IPS-18c (cell line): ENCODE data around the gene RBM39.
"Not testable (repeated sequence)": the region's sequence is repeated elsewhere in the genome, so short reads cannot be mapped to it uniquely, and the experiment has no call there.

ENCODE experiments used
- H3K4me3 ChIP-seq: 2 replicates; pipeline ENCODE4 v1.7.0; 2013; ENCODE audit warnings: low read depth, mild to moderate bottlenecking, low read length, moderate library complexity; ENCODE audit not compliant: insufficient read depth
- H3K9me3 ChIP-seq: one replicate; pipeline ENCODE4 v1.6.1; 2013; ENCODE audit warnings: mild to moderate bottlenecking, low read length, moderate library complexity; ENCODE audit not compliant: control insufficient read depth, insufficient read depth

The RBM39 gene

GRCh38 chr20:35700625-35701148, 41.4 kb downstream of the RBM39 start:
- Histone ChIP-seq H3K9me3 (no peaks in the 10 kb centered on the region), H3K4me3 (no peak overlapping the region)

GRCh38 chr20:35699957-35700624, 42.0 kb downstream of the RBM39 start:
- Histone ChIP-seq H3K4me3 (peak overlapping the region; percentile 100), H3K9me3 (no peaks in the 10 kb centered on the region)

GRCh38 chr20:35699127-35699956, 42.7 kb downstream of the RBM39 start, which contains the start of the genes NFS1 and ROMO1:
TSS of gene NFS1 (minus strand) at chr20:35699352. CDS start at chr20:35699288, 64 bp downstream.
TSS of gene ROMO1 (plus strand) at chr20:35699405. CDS start at chr20:35699633, 228 bp downstream.
- Histone ChIP-seq H3K4me3 (peak within 1 kb of the TSS; percentile 100), H3K9me3 (no peaks in the 10 kb centered on the region)

GRCh38 chr20:35698298-35699126, 43.5 kb downstream of the RBM39 start:
- Histone ChIP-seq H3K4me3 (peak overlapping the region; percentile 100), H3K9me3 (no peaks in the 10 kb centered on the region)

GRCh38 chr20:35697696-35698297, 44.3 kb downstream of the RBM39 start:
- Histone ChIP-seq H3K9me3 (no peaks in the 10 kb centered on the region), H3K4me3 (peak overlapping the region; percentile 100)

GRCh38 chr20:35695978-35696377, 46.1 kb downstream of the RBM39 start:
- H3K9me3 ChIP-seq = no peaks in the 10 kb centered on the region
- no peak overlapping the region for H3K4me3 ChIP-seq

- Histone ChIP-seq H3K9me3 (no peaks in the 10 kb centered on the region), H3K4me3 (no peak overlapping the region)
These were observed 46.8 kb downstream of the RBM39 start for GRCh38 chr20:35695245-35695749.

- peaks cover 2% of the 10 kb centered on the region for H3K9me3 ChIP-seq
- no peak overlapping the region for H3K4me3 ChIP-seq
These were observed 51.8 kb downstream of the RBM39 start for GRCh38 chr20:35690265-35690664.

GRCh38 chr20:35686872-35687271, 55.2 kb downstream of the RBM39 start:
- H3K4me3 ChIP-seq = not testable (repeated sequence)

GRCh38 chr20:35685368-35685767, 56.7 kb downstream of the RBM39 start:
- not testable (repeated sequence) for H3K4me3 ChIP-seq, H3K9me3 ChIP-seq

More at GRCh38 chr20:35686872-35687271, 55.2 kb downstream of the RBM39 start:
- H3K9me3 ChIP-seq = not testable (repeated sequence)

- no peak overlapping the region for H3K4me3 ChIP-seq
- no peaks in the 10 kb centered on the region for H3K9me3 ChIP-seq
These were observed 60.1 kb downstream of the RBM39 start for GRCh38 chr20:35681960-35682359.

- no peak overlapping the region for H3K4me3 ChIP-seq
- H3K9me3 ChIP-seq = no peaks in the 10 kb centered on the region
These were observed 61.4 kb downstream of the RBM39 start for GRCh38 chr20:35680452-35681183.

- Histone ChIP-seq H3K9me3 (no peaks in the 10 kb centered on the region), H3K4me3 (no peak overlapping the region)
These were observed 67.1 kb downstream of the RBM39 start for GRCh38 chr20:35674921-35675320.

- no peaks in the 10 kb centered on the region for H3K9me3 ChIP-seq
- H3K4me3 ChIP-seq = no peak overlapping the region
These were observed 68.2 kb downstream of the RBM39 start for GRCh38 chr20:35673884-35674283.

GRCh38 chr20:35669681-35670080, 72.4 kb downstream of the RBM39 start:
- no peaks in the 10 kb centered on the region for H3K9me3 ChIP-seq
- no peak overlapping the region for H3K4me3 ChIP-seq

GRCh38 chr20:35669221-35669620, 72.8 kb downstream of the RBM39 start:
- Histone ChIP-seq H3K4me3 (no peak overlapping the region), H3K9me3 (no peaks in the 10 kb centered on the region)
